ENCODE measurements around the gene SUGCT. TPM values are rescaled to one million over a fixed set of nuclear protein-coding genes. Genes with fewer than 3 reads are reported as not detected.

SUGCT gene
- total RNA-seq, 2 experiments from 2014 or later: not detected

DNA sequence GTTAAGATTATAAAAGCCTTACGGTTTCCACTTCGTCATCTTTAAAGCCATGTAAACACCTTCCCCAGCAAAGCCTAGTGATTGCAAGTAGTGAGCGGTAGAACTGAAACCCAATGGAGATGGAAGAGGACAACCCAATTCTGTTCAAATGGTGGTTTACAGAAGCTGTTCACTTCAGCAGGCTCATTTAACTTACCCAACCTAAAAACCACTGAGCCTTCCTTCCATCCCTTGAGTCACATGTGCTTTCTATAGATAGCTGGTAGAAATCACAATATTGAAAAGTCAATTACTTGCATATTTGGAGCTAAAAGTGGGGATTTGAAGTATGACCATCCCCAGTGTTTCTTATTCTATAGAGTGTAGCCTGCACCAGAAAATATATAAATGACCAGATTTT is 667.7 kb downstream of the SUGCT start:
- ChIA-PET CTCF (no interaction called here), POLR2A (no interaction called here)
- H3K4me3 Mint-ChIP-seq: no peak overlapping the region
- H3K36me3 Mint-ChIP-seq (ENCODE audit: low read depth): no peaks in the 10 kb centered on the region
- no peaks in the 10 kb centered on the region for H3K27me3 Mint-ChIP-seq
- no peak overlapping the region for H3K27ac Mint-ChIP-seq
- H3K4me1 Mint-ChIP-seq: no peaks in the 10 kb centered on the region
- peaks cover 3% of the 10 kb centered on the region for H3K9me3 Mint-ChIP-seq
- no peak for DNase-seq

DNA sequence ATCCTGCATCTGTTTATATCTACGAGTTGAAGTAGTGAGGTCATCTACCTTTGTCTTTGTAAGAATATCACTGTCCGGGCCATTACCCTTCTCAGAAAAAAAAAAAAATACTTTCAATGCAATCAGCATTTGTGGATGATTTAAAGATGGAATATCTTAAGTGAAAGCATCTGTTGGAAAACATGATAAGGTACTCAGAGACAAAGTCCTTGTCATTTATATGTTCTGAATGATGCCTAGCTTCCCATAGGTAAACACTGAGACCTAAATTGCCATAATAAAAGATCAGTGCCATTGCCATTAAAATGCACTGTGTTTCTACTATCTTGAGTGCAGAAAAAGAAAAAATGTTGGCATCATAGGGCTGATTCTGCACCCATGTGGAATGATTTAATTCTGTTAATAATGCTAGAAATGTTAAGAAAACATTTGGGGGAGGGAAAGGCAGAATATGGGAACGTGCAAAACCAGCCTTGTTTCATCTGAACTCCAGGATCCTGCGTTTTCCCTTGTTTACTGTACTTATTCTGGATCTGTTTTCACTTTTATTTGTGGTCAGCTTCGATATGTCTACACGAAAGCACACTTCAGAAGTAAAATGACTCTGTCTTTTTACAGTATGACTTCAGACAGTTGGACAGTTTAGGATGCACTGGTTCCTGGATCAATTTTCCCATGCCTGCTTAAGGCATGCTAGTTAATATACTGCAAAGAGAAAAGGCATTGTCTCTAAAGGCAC is 669.8 kb downstream of the SUGCT start:
- Mint-ChIP-seq H3K27ac (no peak overlapping the region), H3K4me3 (no peak overlapping the region), H3K9me3 (peaks cover 3% of the 10 kb centered on the region), H3K27me3 (no peaks in the 10 kb centered on the region), H3K4me1 (no peaks in the 10 kb centered on the region), H3K36me3 (ENCODE audit: low read depth) (no peaks in the 10 kb centered on the region)
- ChIA-PET POLR2A (no interaction called here), CTCF (no interaction called here)
- DNase-seq: no peak

DNA sequence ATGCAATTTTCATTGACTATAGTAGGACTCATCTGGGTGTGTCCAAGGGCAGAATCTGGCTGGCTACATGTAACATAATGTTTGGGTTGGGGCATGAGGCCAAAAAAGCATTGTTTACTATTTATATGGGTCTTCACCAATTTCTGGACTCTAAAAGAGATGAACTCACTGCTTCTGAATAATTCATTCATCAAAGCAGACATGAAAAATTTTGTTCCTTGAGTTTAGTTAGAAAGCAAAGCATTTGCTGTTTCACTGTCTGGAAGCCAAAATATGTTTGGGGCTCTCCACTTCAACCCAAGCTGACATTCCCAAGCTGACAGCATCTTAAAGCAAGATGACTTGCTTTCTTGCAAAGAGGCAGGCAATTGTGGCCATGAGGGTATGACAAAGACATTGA is 670.6 kb downstream of the SUGCT start:
- POLR2A ChIA-PET: no interaction called here

DNA sequence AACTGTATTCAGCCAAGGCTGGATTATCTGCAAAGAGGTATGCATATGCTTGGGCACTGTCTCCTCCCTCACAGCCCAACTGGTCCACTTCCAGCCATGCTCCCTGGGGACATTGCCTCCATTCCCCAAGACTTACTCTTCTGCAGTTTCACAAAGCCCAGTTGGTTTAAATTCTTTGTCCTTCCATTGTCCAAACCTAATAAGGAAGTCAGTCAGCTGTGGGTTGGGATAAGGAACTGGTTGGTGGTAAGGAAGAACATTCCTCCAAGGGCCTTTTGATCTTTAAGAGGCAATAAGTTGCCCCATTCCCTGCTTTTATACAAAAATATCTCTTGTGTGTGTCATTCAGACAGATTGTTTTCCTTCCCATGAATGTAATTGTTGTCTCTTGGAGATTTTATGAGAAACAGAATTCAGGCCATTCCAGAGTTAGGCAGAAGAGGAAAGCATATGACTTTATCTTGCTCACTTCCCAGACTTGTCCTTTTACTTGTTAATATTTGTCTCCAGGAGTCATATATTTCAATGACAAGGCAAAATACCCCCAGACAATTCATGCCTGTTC is 673.7 kb downstream of the SUGCT start:
- Mint-ChIP-seq H3K27me3 (no peaks in the 10 kb centered on the region), H3K36me3 (ENCODE audit: low read depth) (no peaks in the 10 kb centered on the region), H3K9me3 (peaks cover 13% of the 10 kb centered on the region), H3K27ac (no peak overlapping the region), H3K4me1 (no peaks in the 10 kb centered on the region), H3K4me3 (no peak overlapping the region)
- DNase-seq: no peak
- CTCF ChIA-PET: no interaction called here
- POLR2A ChIA-PET: no interaction called here

More for the DNA sequence above, 670.6 kb downstream of the SUGCT start:
- Mint-ChIP-seq H3K27ac (no peak overlapping the region), H3K4me3 (no peak overlapping the region), H3K9me3 (peaks cover 3% of the 10 kb centered on the region), H3K4me1 (no peaks in the 10 kb centered on the region), H3K27me3 (no peaks in the 10 kb centered on the region), H3K36me3 (ENCODE audit: low read depth) (no peaks in the 10 kb centered on the region)
- DNase-seq: no peak
- CTCF ChIA-PET: no interaction called here

DNA sequence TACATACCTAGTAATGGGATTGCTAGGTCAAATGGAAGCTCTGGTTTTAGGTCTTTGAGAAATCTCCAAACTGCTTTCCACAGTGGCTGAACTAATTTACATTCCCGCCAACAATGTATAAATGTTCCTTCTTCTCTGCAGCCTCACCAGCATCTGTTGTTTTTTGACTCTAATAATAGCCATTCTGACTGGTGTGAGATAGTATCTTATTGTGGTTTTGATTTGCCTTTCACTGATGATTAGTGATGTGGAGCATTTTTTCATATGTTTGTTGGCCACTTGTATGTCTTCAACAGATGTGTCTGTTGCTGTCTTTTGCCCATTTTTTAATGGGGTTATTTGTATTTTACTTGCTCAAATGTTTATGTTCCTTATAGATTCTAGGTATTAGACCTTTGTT is 675.5 kb downstream of the SUGCT start:
- Mint-ChIP-seq H3K9me3 (peaks cover 13% of the 10 kb centered on the region), H3K4me3 (no peak overlapping the region), H3K27ac (no peak overlapping the region), H3K36me3 (ENCODE audit: low read depth) (no peaks in the 10 kb centered on the region), H3K4me1 (no peaks in the 10 kb centered on the region), H3K27me3 (no peaks in the 10 kb centered on the region)
- CTCF ChIA-PET: no interaction called here
- DNase-seq: no peak
- POLR2A ChIA-PET: no interaction called here

DNA sequence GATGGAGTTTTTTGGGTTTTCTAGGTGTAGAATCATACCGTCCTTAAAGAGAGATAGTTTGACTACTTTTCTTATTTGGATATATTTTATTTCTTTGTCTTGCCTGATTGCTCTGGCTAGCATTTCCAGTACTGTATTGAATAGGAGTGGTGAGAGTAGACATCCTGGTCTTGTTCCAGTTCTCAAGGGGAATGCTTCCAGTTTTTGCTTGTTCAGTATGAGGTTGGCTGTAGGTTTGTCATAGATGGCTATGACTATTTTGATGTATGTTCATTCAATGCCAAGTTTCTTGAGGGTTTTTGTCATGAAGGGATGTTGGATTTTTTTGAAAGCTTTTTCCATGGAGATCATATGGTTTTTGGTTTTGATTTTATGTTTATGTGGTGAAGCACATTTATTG is 676.9 kb downstream of the SUGCT start:
- no peaks in the 10 kb centered on the region for H3K27me3 Mint-ChIP-seq
- POLR2A ChIA-PET: no interaction called here
- no peak for DNase-seq
- H3K4me1 Mint-ChIP-seq: no peaks in the 10 kb centered on the region
- H3K9me3 Mint-ChIP-seq: peaks cover 14% of the 10 kb centered on the region
- H3K36me3 Mint-ChIP-seq (ENCODE audit: low read depth): no peaks in the 10 kb centered on the region
- H3K4me3 Mint-ChIP-seq: no peak overlapping the region
- CTCF ChIA-PET: no interaction called here
- no peak overlapping the region for H3K27ac Mint-ChIP-seq

DNA sequence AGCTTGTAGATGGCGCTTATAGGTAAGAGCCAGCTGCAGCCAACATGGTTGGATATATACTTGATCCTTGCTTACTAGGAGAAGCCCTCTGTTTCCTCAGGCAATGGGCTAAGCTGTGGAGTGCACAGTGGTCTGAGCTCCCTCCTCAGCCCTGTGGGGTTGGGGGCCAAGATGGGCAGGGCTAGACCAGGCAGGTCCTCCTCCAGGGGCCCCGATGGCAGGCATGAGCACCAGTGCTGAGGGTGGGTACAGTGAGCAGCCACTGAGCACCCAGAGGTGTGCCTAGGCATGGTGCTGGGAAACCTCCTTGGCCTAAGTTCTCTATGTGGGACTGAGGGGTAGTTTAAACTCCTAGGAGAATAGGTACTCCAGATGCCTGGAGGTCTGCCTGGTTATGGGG is 680.2 kb downstream of the SUGCT start:
- no peaks in the 10 kb centered on the region for H3K36me3 Mint-ChIP-seq (ENCODE audit: low read depth)
- no peaks in the 10 kb centered on the region for H3K27me3 Mint-ChIP-seq
- ChIA-PET CTCF (no interaction called here), POLR2A (no interaction called here)
- DNase-seq: no peak
- H3K9me3 Mint-ChIP-seq: peaks cover 19% of the 10 kb centered on the region
- H3K27ac Mint-ChIP-seq: no peak overlapping the region
- H3K4me1 Mint-ChIP-seq: no peaks in the 10 kb centered on the region
- H3K4me3 Mint-ChIP-seq: no peak overlapping the region

DNA sequence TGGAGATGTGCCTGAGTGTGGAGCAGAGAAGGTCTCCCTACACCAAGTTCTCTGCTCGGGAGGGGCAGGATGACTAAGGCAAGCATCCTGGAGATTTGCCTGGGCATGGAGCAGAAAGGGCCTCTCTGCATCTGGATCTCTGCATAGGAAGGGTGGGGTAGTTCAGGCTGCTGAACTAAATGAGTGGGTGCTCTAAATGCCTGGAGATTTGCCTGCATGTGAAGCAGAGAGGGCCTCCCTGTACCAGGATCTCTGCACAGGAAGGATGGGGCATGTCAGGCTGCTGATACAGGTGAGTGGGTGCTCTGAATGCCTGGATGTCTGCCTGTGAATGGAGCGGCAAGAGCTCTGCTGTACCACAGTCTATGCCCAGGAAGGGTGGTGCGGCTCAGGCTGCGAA is 680.7 kb downstream of the SUGCT start:
- Mint-ChIP-seq H3K9me3 (peaks cover 19% of the 10 kb centered on the region), H3K36me3 (ENCODE audit: low read depth) (no peaks in the 10 kb centered on the region), H3K27ac (no peak overlapping the region), H3K27me3 (no peaks in the 10 kb centered on the region), H3K4me3 (no peak overlapping the region), H3K4me1 (no peaks in the 10 kb centered on the region)
- CTCF ChIA-PET: no interaction called here
- POLR2A ChIA-PET: no interaction called here
- DNase-seq: no peak

DNA sequence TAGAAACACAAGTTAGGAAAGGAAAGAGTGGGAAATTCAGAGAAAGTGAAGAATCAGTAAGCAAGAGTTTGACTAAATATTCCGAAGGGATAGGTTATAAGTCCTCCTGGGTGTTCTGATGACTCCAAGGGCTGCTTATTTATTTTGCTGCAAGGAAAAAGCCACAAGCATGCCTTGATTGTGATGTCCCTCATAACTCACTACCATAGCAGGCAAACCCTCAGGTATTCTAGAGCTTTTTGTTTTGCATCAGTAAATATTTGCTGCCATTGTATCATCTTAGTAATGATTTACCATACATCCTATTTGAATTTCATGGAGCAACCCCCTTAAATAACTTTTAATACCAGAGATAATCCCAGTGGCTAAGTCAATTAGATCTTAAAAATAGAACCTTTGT is 688.1 kb downstream of the SUGCT start:
- Mint-ChIP-seq H3K36me3 (ENCODE audit: low read depth) (no peaks in the 10 kb centered on the region), H3K27me3 (no peaks in the 10 kb centered on the region), H3K9me3 (peaks cover 11% of the 10 kb centered on the region), H3K27ac (no peak overlapping the region), H3K4me3 (no peak overlapping the region), H3K4me1 (no peaks in the 10 kb centered on the region)
- POLR2A ChIA-PET: no interaction called here
- no peak for DNase-seq
- CTCF ChIA-PET: no interaction called here

DNA sequence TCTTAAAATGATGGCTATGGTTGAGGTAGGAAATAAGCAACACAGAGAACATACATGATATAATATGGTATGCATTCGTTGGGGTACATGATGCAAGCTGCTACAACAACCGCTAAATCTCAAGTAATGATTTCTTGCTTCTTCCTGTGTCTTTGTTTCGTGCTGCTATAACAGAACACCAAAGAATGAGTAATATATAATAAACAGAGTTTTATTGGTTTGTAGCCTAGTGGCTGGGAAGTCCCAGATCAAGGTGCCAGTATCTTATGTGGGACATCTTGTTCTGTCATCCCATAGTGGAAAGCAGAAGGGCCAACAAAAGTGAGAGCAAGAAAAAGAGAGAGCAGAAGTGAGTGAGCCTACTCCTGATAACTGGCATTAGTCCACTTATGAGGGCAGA is 689.7 kb downstream of the SUGCT start:
- H3K27ac Mint-ChIP-seq: no peak overlapping the region
- H3K4me3 Mint-ChIP-seq: no peak overlapping the region
- ChIA-PET POLR2A (no interaction called here), CTCF (no interaction called here)
- H3K4me1 Mint-ChIP-seq: no peaks in the 10 kb centered on the region
- peaks cover 7% of the 10 kb centered on the region for H3K9me3 Mint-ChIP-seq
- H3K27me3 Mint-ChIP-seq: no peaks in the 10 kb centered on the region
- DNase-seq: no peak
- H3K36me3 Mint-ChIP-seq (ENCODE audit: low read depth): no peaks in the 10 kb centered on the region

DNA sequence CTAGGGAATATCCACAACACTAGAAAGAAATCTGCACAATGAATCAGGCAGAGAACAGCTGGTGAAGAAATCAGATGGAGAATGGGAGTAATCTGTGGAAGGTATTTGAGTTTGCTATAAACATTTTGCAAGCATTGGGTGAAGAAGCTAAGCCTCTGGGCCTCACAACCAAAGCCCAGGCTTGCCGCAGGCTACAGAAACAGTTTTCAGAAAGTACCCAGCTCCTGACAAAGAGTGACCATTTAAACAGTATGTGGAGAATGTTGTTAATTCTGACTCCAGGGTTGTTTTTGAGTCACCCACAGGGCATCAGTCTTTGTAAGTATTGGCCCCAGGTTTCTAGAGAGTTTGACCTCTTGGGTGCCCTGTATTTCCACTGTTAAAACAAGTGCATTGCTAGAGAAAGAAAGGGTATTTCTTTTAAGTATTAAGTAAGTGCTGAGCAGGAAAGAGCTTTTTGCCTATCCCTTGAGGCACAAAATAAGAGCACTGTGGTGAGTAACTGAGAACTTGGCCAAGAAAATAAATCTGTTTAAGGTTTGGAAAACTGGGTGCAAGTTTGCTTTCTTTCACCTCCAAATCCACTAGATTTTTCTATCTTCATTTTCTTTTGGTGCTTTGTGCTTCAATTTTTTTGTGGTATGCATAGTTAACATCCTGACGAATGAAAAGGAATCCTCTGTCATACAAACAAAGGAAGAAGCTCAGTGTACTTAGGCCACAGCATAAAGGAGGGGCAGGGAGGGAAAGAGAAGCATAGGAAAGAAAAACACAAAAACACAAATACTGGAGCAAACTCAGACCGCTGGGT is 691.8 kb downstream of the SUGCT start:
- ChIA-PET POLR2A (no interaction called here), CTCF (no interaction called here)
- Mint-ChIP-seq H3K9me3 (peaks cover 12% of the 10 kb centered on the region), H3K4me1 (no peaks in the 10 kb centered on the region), H3K27ac (no peak overlapping the region), H3K4me3 (no peak overlapping the region), H3K27me3 (no peaks in the 10 kb centered on the region), H3K36me3 (ENCODE audit: low read depth) (no peaks in the 10 kb centered on the region)
- DNase-seq: no peak

DNA sequence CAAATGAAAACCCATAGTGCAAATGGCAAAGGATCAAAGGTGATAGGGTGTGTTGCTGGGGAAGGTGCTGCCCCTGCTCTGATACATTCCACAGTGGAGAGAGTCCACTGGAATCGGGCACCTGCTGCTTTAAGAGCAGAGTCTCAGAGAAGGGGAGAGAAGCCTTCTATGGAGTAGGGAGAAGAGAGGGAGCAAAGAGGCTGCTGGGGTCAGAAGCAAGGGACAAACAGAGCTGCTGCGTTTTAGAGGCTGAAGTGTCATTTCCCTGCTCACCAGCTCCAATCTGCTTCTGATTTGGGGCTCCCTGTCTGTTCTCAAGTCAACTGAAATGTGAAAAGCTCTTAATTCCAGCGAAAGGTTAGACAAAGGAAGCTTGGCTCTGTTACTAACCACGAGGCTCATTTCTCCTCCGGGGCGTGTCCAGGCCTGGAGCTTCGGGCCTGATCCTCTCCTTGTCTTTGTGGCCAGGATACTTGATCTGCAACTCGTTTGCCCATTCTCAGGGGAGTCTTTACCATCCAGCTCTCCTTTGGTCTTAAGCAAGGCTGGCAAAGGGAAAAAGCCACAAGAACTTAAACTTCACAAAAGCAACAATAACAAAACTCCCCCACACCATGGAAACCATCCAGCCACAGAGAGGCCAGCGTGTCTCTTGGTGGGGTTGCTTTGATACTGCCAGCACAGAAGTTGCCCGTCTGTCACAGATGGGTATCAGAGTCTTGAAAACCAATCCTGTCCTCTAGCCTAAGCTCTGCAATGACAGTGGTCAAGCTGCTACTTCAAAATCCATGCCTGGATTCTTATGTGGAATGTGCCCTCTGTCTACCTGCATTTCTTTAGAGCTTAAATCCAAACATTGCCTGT is 692.6 kb downstream of the SUGCT start:
- Mint-ChIP-seq H3K4me3 (no peak overlapping the region), H3K4me1 (no peaks in the 10 kb centered on the region), H3K27ac (no peak overlapping the region), H3K9me3 (peaks cover 8% of the 10 kb centered on the region), H3K36me3 (ENCODE audit: low read depth) (no peaks in the 10 kb centered on the region), H3K27me3 (no peaks in the 10 kb centered on the region)
- DNase-seq: no peak
- ChIA-PET CTCF (interaction anchor here (0.7 kb wide), 1 partner anchor 179 kb away, joined by 4 read pairs; no protein-coding TSS in a partner anchor), POLR2A (no interaction called here)

Data from activated CD4-positive, alpha-beta memory T cell treated with anti-CD3 and anti-CD28 coated beads, Interleukin-2, amount 10 ng/mL, durations not matched to agents 7 days and 5 days (primary cell).